Testis (tissue), 3 donors: ENCODE data around the gene C11orf71. TPM values are rescaled to one million over a fixed set of nuclear protein-coding genes. Genes with fewer than 3 reads are reported as not detected.

Experiments used
- DNase-seq: peaks from one replicate; pipeline ENCODE4 v3.0.0-alpha.2; 2019
- H3K27ac ChIP-seq, 2 donors: fragments of 200-600 bp; sonication (generic); one replicate each; pipeline ENCODE4 v1.5.1; 2019
- H3K27me3 ChIP-seq: fragments of 200-600 bp; sonication (generic); one replicate; pipeline ENCODE4 v1.5.1; 2019
- H3K36me3 ChIP-seq: fragments of 200-600 bp; sonication (generic); one replicate; pipeline ENCODE4 v1.5.1; 2017; ENCODE audit warnings: low read depth; ENCODE audit errors: missing control alignments
- H3K4me1 ChIP-seq: fragments of 200-600 bp; sonication (generic); one replicate; pipeline ENCODE4 v1.5.1; 2019
- H3K4me3 ChIP-seq, 2 donors: fragments of 200-600 bp; sonication (generic); one replicate each; pipeline ENCODE4 v1.5.1; 2017 to 2019
- H3K9me3 ChIP-seq: fragments of 200-600 bp; sonication (generic); one replicate; pipeline ENCODE4 v1.5.1; 2017
- POLR2A ChIP-seq: fragments of 450-650 bp; IDR thresholded peaks from one replicate; pipeline ENCODE4 v1.6.1; 2017; ENCODE audit warnings: antibody characterized with exemption, mild to moderate bottlenecking, moderate library complexity
- WGBS, 2 donors: methylation state at CpG; one replicate each; pipeline ENCODE4 v1.1.5; 2018; 5-methylcytosine and 5-hydroxymethylcytosine counted together
- intact Hi-C: fragments of 100-400 bp; cut with DNase I; formaldehyde crosslinking; loops from one replicate; pipeline ENCODE4 v1.15.1; 2023; ENCODE audit warnings: low total_unique reads
- polyA plus RNA-seq: library from polyadenylated mRNA; stranded (reverse); fragments of 350-450 nt; fragmentation: Illumina TruSeq; extraction: RNeasy Lipid Tissue Mini Kit (QIAGEN cat#74804); gene quantifications from one replicate; pipeline ENCODE4 v1.2.3, GENCODE V29; 2014; ENCODE audit warnings: low read depth, low replicate concordance; ENCODE audit not compliant: insufficient read depth
- total RNA-seq, 2 donors: library from RNA; depleted of rRNA; stranded (reverse); fragments of >200 nt; gene quantifications; one replicate each; pipeline ENCODE4 v1.2.3, GENCODE V29; 2016
- TF ChIP-seq, protein P1 (sequence below), 3 experiments: fragments of 450-650 bp in 2 of 3; fragments of 200-600 bp in 1 of 3; sonication (generic) in 1 of 3; IDR thresholded peaks; one replicate each; pipeline ENCODE4 v1.5.1; 2016 to 2019; ENCODE audit warnings: antibody characterized with exemption in 3 of 3, mild to moderate bottlenecking in 2 of 3, moderate library complexity in 1 of 3

C11orf71 gene
- total and polyA plus RNA-seq, 3 donors from 2014 or later: 40.6 to 119 (median 119) TPM

DNA sequence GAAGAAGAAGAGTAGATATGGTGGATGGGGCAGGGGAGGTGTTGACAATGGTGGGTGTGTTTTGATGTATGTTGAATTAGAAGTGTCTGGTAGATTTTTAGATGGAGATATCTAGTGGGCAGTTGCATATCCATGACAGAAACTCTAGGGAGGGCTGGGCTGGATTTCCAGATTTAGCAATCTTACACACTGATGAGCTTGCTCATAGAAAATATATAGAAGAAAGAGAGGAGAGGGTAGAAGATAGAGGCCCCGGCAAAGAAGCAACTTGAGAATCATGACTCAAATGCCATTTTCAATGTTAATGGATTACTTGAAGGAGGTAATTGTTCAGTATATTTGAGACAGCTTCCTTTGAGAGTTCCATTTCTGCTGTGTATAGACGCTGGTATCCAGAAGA lies 47.1 kb upstream of the C11orf71 start:
- TF ChIP-seq POLR2A: no peak
- TF ChIP-seq, protein P1, sequence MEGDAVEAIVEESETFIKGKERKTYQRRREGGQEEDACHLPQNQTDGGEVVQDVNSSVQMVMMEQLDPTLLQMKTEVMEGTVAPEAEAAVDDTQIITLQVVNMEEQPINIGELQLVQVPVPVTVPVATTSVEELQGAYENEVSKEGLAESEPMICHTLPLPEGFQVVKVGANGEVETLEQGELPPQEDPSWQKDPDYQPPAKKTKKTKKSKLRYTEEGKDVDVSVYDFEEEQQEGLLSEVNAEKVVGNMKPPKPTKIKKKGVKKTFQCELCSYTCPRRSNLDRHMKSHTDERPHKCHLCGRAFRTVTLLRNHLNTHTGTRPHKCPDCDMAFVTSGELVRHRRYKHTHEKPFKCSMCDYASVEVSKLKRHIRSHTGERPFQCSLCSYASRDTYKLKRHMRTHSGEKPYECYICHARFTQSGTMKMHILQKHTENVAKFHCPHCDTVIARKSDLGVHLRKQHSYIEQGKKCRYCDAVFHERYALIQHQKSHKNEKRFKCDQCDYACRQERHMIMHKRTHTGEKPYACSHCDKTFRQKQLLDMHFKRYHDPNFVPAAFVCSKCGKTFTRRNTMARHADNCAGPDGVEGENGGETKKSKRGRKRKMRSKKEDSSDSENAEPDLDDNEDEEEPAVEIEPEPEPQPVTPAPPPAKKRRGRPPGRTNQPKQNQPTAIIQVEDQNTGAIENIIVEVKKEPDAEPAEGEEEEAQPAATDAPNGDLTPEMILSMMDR (IDR thresholded peaks at IDR 0.05): no peak
- H3K4me1 ChIP-seq: peaks cover 6% of the 10 kb centered on the region
- WGBS, 2 donors: 78 to 81% methylated on average over 2 of the region's 2 CpGs
- no peak overlapping the region for H3K4me3 ChIP-seq
- no peak overlapping the region for H3K27ac ChIP-seq
- intact Hi-C loops: no loop called here
- H3K27me3 ChIP-seq: no peaks in the 10 kb centered on the region
- H3K9me3 ChIP-seq: no peaks in the 10 kb centered on the region
- no peak for DNase-seq
- no peaks in the 10 kb centered on the region for H3K36me3 ChIP-seq

DNA sequence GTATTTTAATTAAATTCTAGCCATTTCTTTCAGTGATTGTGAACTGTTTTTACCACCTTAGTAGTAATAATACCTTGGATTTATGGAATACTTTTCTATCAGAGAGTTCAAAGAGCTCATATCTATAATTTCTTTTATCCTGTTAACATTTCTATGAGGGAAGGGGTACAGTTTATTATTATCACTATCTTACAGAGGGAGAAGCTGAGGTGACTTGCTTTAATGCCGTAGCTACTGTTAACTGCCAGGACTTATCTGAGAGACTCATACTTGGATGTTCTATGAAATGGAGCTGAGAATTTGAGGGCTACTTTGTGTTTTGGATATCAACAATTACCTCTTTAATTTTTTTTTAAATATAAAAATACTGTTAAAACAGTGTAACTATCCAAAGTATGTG lies 42.2 kb upstream of the C11orf71 start:
- intact Hi-C loops: no loop called here
- 63 to 74% methylated on average over 1 of the region's 1 CpG for WGBS, 2 donors
- H3K27ac ChIP-seq: no peak overlapping the region
- H3K9me3 ChIP-seq: no peaks in the 10 kb centered on the region
- DNase-seq: no peak
- no peaks in the 10 kb centered on the region for H3K27me3 ChIP-seq
- no peaks in the 10 kb centered on the region for H3K36me3 ChIP-seq
- H3K4me3 ChIP-seq: no peak overlapping the region
- no peak for TF ChIP-seq POLR2A
- TF ChIP-seq, protein P1 (IDR thresholded peaks at IDR 0.05): no peak
- H3K4me1 ChIP-seq: peaks cover 14% of the 10 kb centered on the region

DNA sequence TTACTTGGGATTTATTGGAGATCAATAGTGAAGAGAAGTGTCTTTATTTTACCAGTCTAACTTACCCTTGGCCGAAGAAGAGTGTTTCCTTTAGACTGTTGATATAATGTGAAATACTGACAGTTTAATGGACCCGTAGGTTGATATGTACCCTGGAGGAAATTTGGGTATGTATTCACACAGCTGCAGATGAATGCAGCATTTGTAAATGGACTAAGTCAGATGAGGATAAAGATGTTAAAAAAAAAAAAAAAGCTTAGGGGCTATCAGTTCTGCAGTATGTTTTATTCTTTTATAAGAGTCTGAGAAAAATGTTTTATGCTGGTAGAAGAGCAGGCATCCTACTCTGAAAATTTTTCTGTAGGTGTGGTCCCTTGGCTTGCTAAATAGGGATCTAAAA lies 41.6 kb upstream of the C11orf71 start:
- H3K4me1 ChIP-seq: peaks cover 14% of the 10 kb centered on the region
- intact Hi-C loops: no loop called here
- 75 to 77% methylated on average over 2 of the region's 2 CpGs for WGBS, 2 donors
- TF ChIP-seq POLR2A: no peak
- TF ChIP-seq, protein P1 (IDR thresholded peaks at IDR 0.05): no peak
- H3K4me3 ChIP-seq: no peak overlapping the region
- H3K36me3 ChIP-seq: no peaks in the 10 kb centered on the region
- no peaks in the 10 kb centered on the region for H3K9me3 ChIP-seq
- peak overlapping the region in 1 of 2 donors; percentile 28 for H3K27ac ChIP-seq
- no peak for DNase-seq
- no peaks in the 10 kb centered on the region for H3K27me3 ChIP-seq

DNA sequence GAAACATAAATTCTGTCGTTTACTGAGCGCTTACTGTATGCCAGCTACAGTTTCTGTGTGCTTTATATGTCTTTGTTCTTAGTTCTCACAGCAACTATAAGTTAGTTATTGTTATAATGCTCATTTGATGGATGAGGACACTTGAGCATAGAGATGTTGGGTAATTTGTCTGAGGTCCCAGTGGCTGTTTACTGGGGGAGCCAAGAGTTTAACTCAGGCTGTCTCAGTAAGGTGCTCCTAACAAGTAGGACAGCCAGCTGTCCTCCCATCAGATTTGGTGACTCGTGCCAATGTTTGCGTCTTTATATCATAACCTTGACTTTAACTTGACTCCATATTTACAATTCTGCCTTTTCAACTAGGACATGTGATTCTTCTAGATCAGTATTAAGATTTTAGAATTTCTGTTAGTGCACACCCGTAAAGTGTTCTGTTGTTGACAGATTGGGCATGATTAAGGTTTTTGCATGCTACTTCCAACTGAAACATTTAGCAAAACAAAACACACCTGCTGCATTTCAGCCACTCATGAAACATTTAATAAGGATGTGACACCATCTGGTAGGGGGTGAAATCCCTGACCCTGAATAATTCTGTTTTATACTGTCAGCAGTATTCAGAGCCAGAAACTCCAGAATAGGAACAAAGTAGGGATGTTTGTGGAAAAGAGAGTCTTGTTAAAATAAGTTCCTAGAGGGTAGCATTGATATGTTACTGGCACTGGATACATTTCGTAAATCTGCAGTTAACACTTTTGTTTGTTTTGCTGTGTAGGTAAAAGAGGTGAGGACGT lies 40.9 kb upstream of the C11orf71 start:
- no peak overlapping the region for H3K4me3 ChIP-seq
- peaks cover 14% of the 10 kb centered on the region for H3K4me1 ChIP-seq
- intact Hi-C loops: no loop called here
- WGBS, 2 donors: 38 to 43% methylated on average over 7 of the region's 7 CpGs
- no peaks in the 10 kb centered on the region for H3K27me3 ChIP-seq
- no peaks in the 10 kb centered on the region for H3K36me3 ChIP-seq
- peak overlapping the region; percentile 22 to 28 for H3K27ac ChIP-seq
- DNase-seq: no peak
- TF ChIP-seq, protein P1 (IDR thresholded peaks at IDR 0.05): no peak
- TF ChIP-seq POLR2A: no peak
- no peaks in the 10 kb centered on the region for H3K9me3 ChIP-seq
